ENCODE data around the gene DSEL. TPM values are rescaled to one million over a fixed set of nuclear protein-coding genes. Genes with fewer than 3 reads are reported as not detected.

The DSEL gene
- total and polyA plus RNA-seq, 2 donors from 2014 or later: 1.9 to 6.4 TPM

GRCh38 chr18:67485655-67486054 is 30.9 kb downstream of the DSEL start:
- Histone ChIP-seq H3K36me3 (ENCODE audit: control insufficient read depth in 2 of 3, insufficient read depth in 3 of 3, low read length in 3 of 3) (no peaks in the 10 kb centered on the region), H3K9me3 (ENCODE audit: control insufficient read depth in 2 of 3, insufficient read depth in 1 of 3, low read length in 3 of 3) (no peaks in the 10 kb centered on the region), H3K9ac (ENCODE audit: low read length in 3 of 3) (no peak overlapping the region), H3K4me3 (ENCODE audit: low read length in 3 of 3) (no peak overlapping the region), H3K27ac (ENCODE audit: low read depth in 2 of 2, low read length in 2 of 2) (no peak overlapping the region), H3K27me3 (ENCODE audit: control insufficient read depth, insufficient read depth, low read length) (no peaks in the 10 kb centered on the region), H3K4me1 (ENCODE audit: control insufficient read depth in 2 of 3, insufficient read depth in 2 of 3, low read depth in 1 of 3, low read length in 3 of 3) (no peaks in the 10 kb centered on the region)
- intact Hi-C loops (cut with DNase I): no loop called here
- no peak for TF ChIP-seq CTCF (IDR thresholded peaks at IDR 0.05; ENCODE audit: borderline replicate concordance, extremely low read depth, insufficient read depth)
- FAIRE-seq (no peak), DNase-seq (no peak)

DNA sequence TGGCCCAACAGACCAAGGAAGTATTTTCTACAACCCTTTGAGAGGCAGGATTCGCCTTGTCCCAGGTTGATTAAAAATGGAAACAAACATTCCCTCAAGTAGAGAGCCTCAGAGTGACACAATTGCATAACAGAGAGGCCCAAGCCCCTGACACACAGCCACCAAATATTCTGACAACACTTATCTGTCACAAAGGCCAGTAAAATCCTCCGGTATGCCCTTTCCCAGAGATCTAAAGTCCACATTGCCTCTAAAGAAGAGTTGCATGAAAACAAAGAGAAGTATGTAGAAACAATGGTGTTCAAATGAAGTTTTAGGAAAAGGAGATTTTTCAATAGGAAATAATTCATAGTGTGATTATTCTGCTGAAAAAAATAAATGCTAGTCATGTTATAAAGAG is 32.1 kb downstream of the DSEL start:
- FAIRE-seq (no peak), DNase-seq (no peak)
- Histone ChIP-seq H3K27ac (ENCODE audit: low read depth in 2 of 2, low read length in 2 of 2) (no peak overlapping the region), H3K4me3 (ENCODE audit: low read length in 3 of 3) (no peak overlapping the region), H3K36me3 (ENCODE audit: control insufficient read depth in 2 of 3, insufficient read depth in 3 of 3, low read length in 3 of 3) (no peaks in the 10 kb centered on the region), H3K9ac (ENCODE audit: low read length in 3 of 3) (no peak overlapping the region), H3K27me3 (ENCODE audit: control insufficient read depth, insufficient read depth, low read length) (no peaks in the 10 kb centered on the region), H3K4me1 (ENCODE audit: control insufficient read depth in 2 of 3, insufficient read depth in 2 of 3, low read depth in 1 of 3, low read length in 3 of 3) (no peaks in the 10 kb centered on the region), H3K9me3 (ENCODE audit: control insufficient read depth in 2 of 3, insufficient read depth in 1 of 3, low read length in 3 of 3) (no peaks in the 10 kb centered on the region)
- no peak for TF ChIP-seq CTCF (IDR thresholded peaks at IDR 0.05; ENCODE audit: borderline replicate concordance, extremely low read depth, insufficient read depth)
- intact Hi-C loops (cut with DNase I): no loop called here

DNA sequence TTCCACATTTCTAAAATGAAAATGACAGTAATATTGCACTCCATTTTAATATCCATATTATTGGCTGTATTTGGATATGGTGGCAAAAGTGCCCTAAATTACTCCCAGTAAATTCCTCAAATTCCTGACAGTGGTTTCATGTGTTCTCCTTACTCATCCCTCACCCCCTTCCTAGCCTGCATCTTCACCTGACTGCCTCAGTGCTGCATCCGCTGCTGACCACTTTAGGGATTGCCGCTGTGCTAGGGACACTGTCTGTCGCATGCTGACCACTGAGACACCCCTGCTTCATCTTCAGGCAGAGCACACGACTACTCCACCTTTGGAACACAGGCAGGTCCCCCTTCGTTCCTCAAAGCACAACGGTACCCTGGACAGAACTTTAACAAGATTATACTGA is 32.6 kb downstream of the DSEL start:
- FAIRE-seq: no peak

More for the DNA sequence above, 32.6 kb downstream of the DSEL start:
- Histone ChIP-seq H3K27me3 (ENCODE audit: control insufficient read depth, insufficient read depth, low read length) (no peaks in the 10 kb centered on the region), H3K9ac (ENCODE audit: low read length in 3 of 3) (no peak overlapping the region), H3K36me3 (ENCODE audit: control insufficient read depth in 2 of 3, insufficient read depth in 3 of 3, low read length in 3 of 3) (no peaks in the 10 kb centered on the region), H3K27ac (ENCODE audit: low read depth in 2 of 2, low read length in 2 of 2) (no peak overlapping the region), H3K4me1 (ENCODE audit: control insufficient read depth in 2 of 3, insufficient read depth in 2 of 3, low read depth in 1 of 3, low read length in 3 of 3) (no peaks in the 10 kb centered on the region), H3K4me3 (ENCODE audit: low read length in 3 of 3) (no peak overlapping the region), H3K9me3 (ENCODE audit: control insufficient read depth in 2 of 3, insufficient read depth in 1 of 3, low read length in 3 of 3) (no peaks in the 10 kb centered on the region)
- intact Hi-C loops (cut with DNase I): no loop called here
- DNase-seq: no peak
- TF ChIP-seq CTCF (IDR thresholded peaks at IDR 0.05; ENCODE audit: borderline replicate concordance, extremely low read depth, insufficient read depth): no peak
